Measurements from ENCODE around the gene MLH1.

- no peak for TF ChIP-seq CTCF (conservative IDR thresholded peaks at IDR 0.05; ENCODE audit: low read depth, low read length)
- TF ChIP-seq EZH2 (IDR thresholded peaks at IDR 0.05; ENCODE audit: borderline replicate concordance, low read depth, low read length, poor library complexity, severe bottlenecking): no peak
These were observed 24.4 kb downstream of the MLH1 start for GRCh38 chr3:37017683-37018082.
